Brain microvascular endothelial cell (primary cell): ENCODE data around the gene DDX31.

Experiments
- DNase-seq: peaks from one replicate; pipeline ENCODE4 v3.0.0-alpha.2; 2020
- H3K27ac ChIP-seq: fragments of 250-450 bp; sonication (Bioruptor Pico); 2 replicates; pipeline ENCODE4 v1.5.1; 2020; ENCODE audit warnings: mild to moderate bottlenecking, moderate library complexity
- H3K27me3 ChIP-seq: fragments of 250-450 bp; sonication (Bioruptor Pico); replicated peaks from 2 replicates; pipeline ENCODE4 v1.5.1; 2020; ENCODE audit warnings: mild to moderate bottlenecking
- H3K36me3 ChIP-seq: fragments of 250-450 bp; sonication (Bioruptor Pico); replicated peaks from 2 replicates; pipeline ENCODE4 v1.5.1; 2020; ENCODE audit warnings: mild to moderate bottlenecking
- H3K4me3 ChIP-seq: 2 replicates; pipeline ENCODE4 v1.5.1; 2011; ENCODE audit warnings: low read depth, mild to moderate bottlenecking, control low read depth, low read length, moderate library complexity
- in situ Hi-C: cut with HindIII; loops from 2 replicates; pipeline ENCODE4 v1.10.0; 2017; ENCODE audit warnings: low sequenced_read_pairs, low pct_ligation_motif_present
- TF ChIP-seq, protein P1 (sequence below): IDR thresholded peaks from 2 replicates; pipeline ENCODE4 v1.5.1; 2011; ENCODE audit warnings: low read depth, mild to moderate bottlenecking, moderate library complexity, low read length, control low read depth, inconsistent platforms; ENCODE audit errors: missing control alignments

Gene DDX31

DNA sequence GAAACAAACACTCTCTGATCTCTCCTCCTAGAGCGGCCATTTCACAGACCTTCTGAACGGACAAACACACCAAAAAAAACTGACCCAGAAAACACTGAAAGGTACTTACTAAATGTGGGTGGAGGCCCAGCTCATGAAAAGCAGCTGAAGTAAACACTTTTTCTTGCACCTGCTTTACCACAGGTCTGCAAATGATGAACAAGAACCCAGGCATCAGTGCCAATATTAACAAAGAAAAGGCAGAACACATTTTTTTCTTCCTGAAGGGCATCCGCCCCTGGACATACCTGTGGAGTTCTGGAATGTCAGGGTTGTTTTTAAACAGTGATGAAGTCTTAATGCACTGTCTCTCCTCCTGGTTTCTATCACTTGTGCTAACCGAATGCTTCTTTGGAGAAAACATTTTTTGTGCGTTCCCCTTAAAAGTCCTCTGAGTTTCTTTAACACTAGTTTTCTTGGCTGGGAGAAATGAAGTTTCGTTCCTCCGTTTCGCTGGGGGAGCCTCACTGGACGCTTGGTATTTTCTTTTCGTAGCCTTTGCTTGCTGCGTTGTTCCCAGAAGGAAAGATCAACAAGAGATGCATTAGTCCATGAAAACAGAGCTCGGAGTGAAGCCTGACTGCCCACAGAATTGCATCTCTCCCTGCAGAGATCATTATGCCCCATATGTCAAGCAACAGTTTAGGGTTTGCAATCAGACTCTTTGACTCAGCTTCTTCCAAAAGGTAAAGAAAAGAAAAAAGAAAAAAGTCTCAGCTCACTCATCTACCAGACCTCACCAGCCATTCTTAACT is 7.4 kb downstream of the DDX31 start:
- no peaks in the 10 kb centered on the region for H3K27me3 ChIP-seq
- no peak for DNase-seq
- TF ChIP-seq, protein P1, sequence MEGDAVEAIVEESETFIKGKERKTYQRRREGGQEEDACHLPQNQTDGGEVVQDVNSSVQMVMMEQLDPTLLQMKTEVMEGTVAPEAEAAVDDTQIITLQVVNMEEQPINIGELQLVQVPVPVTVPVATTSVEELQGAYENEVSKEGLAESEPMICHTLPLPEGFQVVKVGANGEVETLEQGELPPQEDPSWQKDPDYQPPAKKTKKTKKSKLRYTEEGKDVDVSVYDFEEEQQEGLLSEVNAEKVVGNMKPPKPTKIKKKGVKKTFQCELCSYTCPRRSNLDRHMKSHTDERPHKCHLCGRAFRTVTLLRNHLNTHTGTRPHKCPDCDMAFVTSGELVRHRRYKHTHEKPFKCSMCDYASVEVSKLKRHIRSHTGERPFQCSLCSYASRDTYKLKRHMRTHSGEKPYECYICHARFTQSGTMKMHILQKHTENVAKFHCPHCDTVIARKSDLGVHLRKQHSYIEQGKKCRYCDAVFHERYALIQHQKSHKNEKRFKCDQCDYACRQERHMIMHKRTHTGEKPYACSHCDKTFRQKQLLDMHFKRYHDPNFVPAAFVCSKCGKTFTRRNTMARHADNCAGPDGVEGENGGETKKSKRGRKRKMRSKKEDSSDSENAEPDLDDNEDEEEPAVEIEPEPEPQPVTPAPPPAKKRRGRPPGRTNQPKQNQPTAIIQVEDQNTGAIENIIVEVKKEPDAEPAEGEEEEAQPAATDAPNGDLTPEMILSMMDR: no peak
- no peak overlapping the region for H3K27ac ChIP-seq
- in situ Hi-C loops: no loop called here
- H3K36me3 ChIP-seq: peaks cover 33% of the 10 kb centered on the region
- no peak overlapping the region for H3K4me3 ChIP-seq

DNA sequence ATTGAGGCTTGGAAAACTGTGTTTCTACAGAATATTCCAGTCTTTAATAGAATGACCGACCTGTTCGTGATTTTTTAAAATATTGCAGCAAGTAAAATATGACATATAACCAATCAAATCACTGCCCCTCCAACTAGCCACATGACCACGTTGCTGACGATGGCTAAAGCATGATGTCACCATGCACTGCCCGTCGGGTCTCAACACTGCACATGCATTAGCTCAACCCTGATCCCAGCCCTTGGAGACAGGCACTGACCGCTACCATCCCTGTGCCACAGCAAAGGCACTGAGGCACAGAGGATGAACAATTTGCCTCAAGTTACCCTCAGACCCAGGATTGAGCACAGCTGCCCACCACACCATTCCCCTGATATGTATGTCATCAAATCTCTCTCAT is 13.5 kb downstream of the DDX31 start:
- no peak for DNase-seq
- in situ Hi-C loops: no loop called here
- H3K27ac ChIP-seq: no peak overlapping the region
- peaks cover 35% of the 10 kb centered on the region for H3K36me3 ChIP-seq
- TF ChIP-seq, protein P1: no peak
- H3K4me3 ChIP-seq: no peak overlapping the region
- no peaks in the 10 kb centered on the region for H3K27me3 ChIP-seq

DNA sequence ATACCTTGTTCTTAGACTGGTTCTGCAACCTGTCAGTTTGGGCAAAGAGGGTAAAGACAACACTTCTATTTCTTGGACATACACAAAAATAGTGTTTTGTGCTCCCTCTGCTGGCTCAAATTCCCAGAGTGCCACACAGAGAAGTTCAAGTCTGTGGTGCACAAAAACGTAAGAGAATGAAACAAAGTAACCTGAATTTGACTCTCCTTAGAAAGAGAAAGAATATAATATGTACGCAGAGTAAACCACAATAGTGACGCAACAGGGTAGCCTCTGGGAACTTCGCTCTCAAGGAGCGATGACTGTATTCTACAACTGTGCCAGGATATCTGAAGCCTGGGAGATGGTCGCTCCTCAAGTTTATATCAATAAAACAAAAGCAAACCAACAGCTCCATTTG is 18.5 kb downstream of the DDX31 start:
- in situ Hi-C loops: no loop called here
- peak; percentile 93 for DNase-seq
- TF ChIP-seq, protein P1: peak; percentile 81
- H3K36me3 ChIP-seq: peaks cover 32% of the 10 kb centered on the region
- H3K27me3 ChIP-seq: no peaks in the 10 kb centered on the region
- H3K4me3 ChIP-seq: no peak overlapping the region
- peak overlapping the region; percentile 90 for H3K27ac ChIP-seq

DNA sequence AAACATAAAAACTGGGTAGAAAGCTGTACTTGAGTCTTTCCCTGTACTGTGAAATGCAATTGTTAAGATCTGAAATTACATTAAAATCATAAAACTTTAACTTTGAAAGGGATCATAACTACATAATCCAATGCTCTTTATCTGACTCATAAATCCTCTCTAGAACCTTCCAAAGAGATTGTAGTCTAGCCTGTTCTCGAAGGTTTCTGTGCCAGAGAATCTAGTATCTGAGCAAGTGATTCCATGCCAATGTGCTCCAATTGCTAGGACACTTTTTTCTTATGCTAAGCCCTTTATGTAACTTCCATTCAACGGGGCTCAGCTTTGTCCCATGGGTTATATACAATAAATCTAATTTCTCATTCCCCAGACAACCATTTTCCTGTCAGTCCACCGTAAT is 21.1 kb downstream of the DDX31 start:
- H3K36me3 ChIP-seq: peaks cover 52% of the 10 kb centered on the region
- in situ Hi-C loops: no loop called here
- no peak overlapping the region for H3K4me3 ChIP-seq
- TF ChIP-seq, protein P1: no peak
- H3K27ac ChIP-seq: peak overlapping the region; percentile 89
- no peaks in the 10 kb centered on the region for H3K27me3 ChIP-seq
- DNase-seq: no peak

DNA sequence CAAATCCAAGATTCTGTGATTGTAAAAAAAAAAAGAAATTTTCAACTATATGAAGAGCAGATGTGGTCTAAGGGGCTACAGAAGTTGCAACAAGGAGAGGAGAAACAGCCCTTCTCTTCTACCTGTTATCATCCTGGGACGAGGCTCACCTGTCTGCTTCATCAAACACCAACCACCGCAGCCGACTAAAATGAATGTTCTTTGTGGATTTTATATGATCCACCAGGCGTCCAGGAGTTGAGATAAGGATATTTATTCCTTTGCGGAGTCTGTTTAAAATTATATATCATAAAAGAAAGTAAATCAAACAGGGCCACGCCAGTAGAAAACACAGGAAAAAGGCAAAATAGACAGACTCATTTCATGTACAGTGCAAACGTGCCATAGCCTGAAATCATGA is 21.5 kb downstream of the DDX31 start:
- Histone ChIP-seq H3K27ac (peak overlapping the region; percentile 89), H3K4me3 (no peak overlapping the region), H3K27me3 (no peaks in the 10 kb centered on the region), H3K36me3 (peaks cover 55% of the 10 kb centered on the region)
- DNase-seq: no peak
- in situ Hi-C loops: no loop called here
- TF ChIP-seq, protein P1: no peak

DNA sequence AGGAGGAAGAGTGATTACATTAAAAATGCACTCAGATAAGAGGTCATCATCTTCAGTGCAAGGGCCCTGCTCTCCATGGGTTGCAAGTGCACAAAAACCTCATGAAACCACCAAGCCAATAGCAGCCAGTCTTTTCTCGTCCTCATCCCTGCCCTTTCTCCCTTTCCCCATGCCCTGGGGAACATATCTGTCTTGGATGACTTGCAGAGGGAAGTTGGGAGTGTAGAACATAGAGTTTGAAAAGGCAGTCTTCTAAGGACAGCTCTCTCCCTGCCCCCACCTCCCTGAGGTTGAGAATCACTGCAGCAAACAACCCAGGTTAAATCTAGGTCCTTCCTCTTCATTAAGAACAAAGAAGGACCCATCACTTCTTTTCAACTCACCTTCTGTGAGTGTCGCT is 22.0 kb downstream of the DDX31 start:
- no peak for DNase-seq
- Histone ChIP-seq H3K36me3 (peaks cover 57% of the 10 kb centered on the region), H3K4me3 (peak overlapping the region; percentile 4), H3K27me3 (no peaks in the 10 kb centered on the region), H3K27ac (peak overlapping the region; percentile 89)
- in situ Hi-C loops: no loop called here
- TF ChIP-seq, protein P1: no peak
